HG03558 (cell line): ENCODE measurements around the gene FAM117B.

Source experiments
- ATAC-seq: cut with Tn5 transposase; IDR thresholded peaks from one replicate; pipeline ENCODE4 v1.9.1; 2021; ENCODE audit warnings: moderate number of reproducible peaks; ENCODE audit not compliant: unreplicated experiment; ENCODE audit errors: extremely low read depth

The FAM117B gene

GRCh38 chr2:202750763-202751427 lies 116.1 kb downstream of the FAM117B start:
- ATAC-seq, result no peak

GRCh38 chr2:202752071-202752470 lies 117.3 kb downstream of the FAM117B start:
- no peak for ATAC-seq

- ATAC-seq, result no peak
These were observed 120.2 kb downstream of the FAM117B start for GRCh38 chr2:202754936-202755335.

- no peak for ATAC-seq
These were observed 121.8 kb downstream of the FAM117B start for GRCh38 chr2:202756598-202756997.

- ATAC-seq, result no peak
These were observed 122.6 kb downstream of the FAM117B start for GRCh38 chr2:202757339-202757738.

- ATAC-seq, result no peak
These were observed 123.4 kb downstream of the FAM117B start for GRCh38 chr2:202758128-202758527.

GRCh38 chr2:202758604-202759003 lies 123.8 kb downstream of the FAM117B start:
- no peak for ATAC-seq

- ATAC-seq, result no peak
These were observed 126.1 kb downstream of the FAM117B start for GRCh38 chr2:202760848-202761247.

GRCh38 chr2:202762556-202762955 lies 127.8 kb downstream of the FAM117B start:
- no peak for ATAC-seq

GRCh38 chr2:202763916-202764315 lies 129.1 kb downstream of the FAM117B start:
- ATAC-seq, result no peak

GRCh38 chr2:202764991-202765390 lies 130.2 kb downstream of the FAM117B start:
- ATAC-seq, result no peak

GRCh38 chr2:202765436-202765835 lies 130.7 kb downstream of the FAM117B start:
- no peak for ATAC-seq

GRCh38 chr2:202768273-202768672 lies 133.5 kb downstream of the FAM117B start:
- ATAC-seq, result no peak

GRCh38 chr2:202769201-202769600 lies 134.4 kb downstream of the FAM117B start:
- no peak for ATAC-seq

GRCh38 chr2:202771336-202771735 lies 136.6 kb downstream of the FAM117B start:
- ATAC-seq, result no peak

- no peak for ATAC-seq
These were observed 137.1 kb downstream of the FAM117B start for GRCh38 chr2:202771741-202772460.

- no peak for ATAC-seq
These were observed 138.7 kb downstream of the FAM117B start for GRCh38 chr2:202773301-202773973.

GRCh38 chr2:202774104-202774503 lies 139.3 kb downstream of the FAM117B start:
- no peak for ATAC-seq

- ATAC-seq, result no peak
These were observed 143.4 kb downstream of the FAM117B start for GRCh38 chr2:202778217-202778616.

- peak; percentile 95 for ATAC-seq
These were observed 145.8 kb downstream of the FAM117B start for GRCh38 chr2:202780514-202781021.

- ATAC-seq, result no peak
These were observed 148.3 kb downstream of the FAM117B start for GRCh38 chr2:202782940-202783558.
